Natural killer cell (primary cell): ENCODE measurements around the gene CAMTA1. TPM values are rescaled to one million over a fixed set of nuclear protein-coding genes. Genes with fewer than 3 reads are reported as not detected.

Experiments
- ATAC-seq, 3 donors: fragments of 150-1000 bp in 2 of 3; fragments of 200-7000 bp in 1 of 3; cut with Tn5 transposase; 1 replicate in 1 of 3; 2 replicates in 2 of 3; pipeline ENCODE4 v1.10.0; 2021; ENCODE audit warnings: mild to moderate bottlenecking in 2 of 3, moderate library complexity in 2 of 3
- DNase-seq, 2 donors: peaks; one replicate each; pipeline versions ENCODE4 v3.0.0 to v3.0.0-alpha.2; 2013 to 2021; ENCODE audit warnings: mixed read lengths in 1 of 2
- H3K27ac ChIP-seq: one replicate; pipeline ENCODE4 v1.5.1; 2013; ENCODE audit warnings: mild to moderate bottlenecking, low read length
- H3K27me3 ChIP-seq: one replicate; pipeline ENCODE4 v1.6.1; 2013; ENCODE audit warnings: low read length; ENCODE audit not compliant: control insufficient read depth, insufficient read depth
- H3K36me3 ChIP-seq: one replicate; pipeline ENCODE4 v1.6.1; 2013; ENCODE audit warnings: low read length; ENCODE audit not compliant: control insufficient read depth, insufficient read depth
- H3K4me1 ChIP-seq: one replicate; pipeline ENCODE4 v1.6.1; 2013; ENCODE audit warnings: low read length; ENCODE audit not compliant: control insufficient read depth, insufficient read depth
- H3K4me3 ChIP-seq: one replicate; pipeline ENCODE4 v1.5.1; 2013; ENCODE audit warnings: low read length
- H3K9me3 ChIP-seq: one replicate; pipeline ENCODE4 v1.6.1; 2013; ENCODE audit warnings: low read length; ENCODE audit not compliant: control insufficient read depth, insufficient read depth
- H3K27ac Mint-ChIP-seq, 2 donors: one replicate each; pipeline ENCODE4 v1.8.0; 2022; ENCODE audit warnings: mild to moderate bottlenecking in 2 of 2, mixed read lengths in 2 of 2, moderate library complexity in 1 of 2
- H3K27me3 Mint-ChIP-seq, 2 donors: one replicate each; pipeline ENCODE4 v1.8.0; 2022; ENCODE audit warnings: low read depth in 2 of 2, mixed read lengths in 2 of 2
- H3K36me3 Mint-ChIP-seq: one replicate; pipeline ENCODE4 v1.8.0; 2022; ENCODE audit warnings: mixed read lengths
- H3K4me1 Mint-ChIP-seq, 2 donors: one replicate each; pipeline ENCODE4 v1.8.0; 2022; ENCODE audit warnings: mixed read lengths in 2 of 2
- H3K4me3 Mint-ChIP-seq: one replicate; pipeline ENCODE4 v1.8.0; 2022; ENCODE audit warnings: mild to moderate bottlenecking, moderate library complexity, mixed read lengths
- H3K9me3 Mint-ChIP-seq, 2 donors: one replicate each; pipeline ENCODE4 v1.8.0; 2022; ENCODE audit warnings: mixed read lengths in 2 of 2
- WGBS: methylation state at CpG from one replicate; pipeline ENCODE4 v1.1.7; 2013; ENCODE audit warnings: missing lambda C conversion rate; ENCODE audit not compliant: insufficient coverage; 5-methylcytosine and 5-hydroxymethylcytosine counted together
- intact Hi-C: fragments of 100-400 bp; cut with micrococcal nuclease; formaldehyde crosslinking; loops from one replicate; pipeline ENCODE4 v1.14.2; 2022
- total RNA-seq, 4 donors: library from RNA; stranded (reverse); fragments of 120-200 nt in 1 of 4; gene quantifications; one replicate each; pipeline versions ENCODE4 v1.2.3 to v1.2.4, GENCODE V29; 2013 to 2022
- TF ChIP-seq, protein P1 (sequence below): fragments of 200-600 bp; IDR thresholded peaks from one replicate; pipeline ENCODE4 v1.8.0; 2022; ENCODE audit warnings: antibody characterized with exemption

CAMTA1 gene
- total RNA-seq, 3 donors from 2014 or later (not counting 1 experiment from before 2014, with no cell fraction given): 40.6 to 53.3 (median 44.9) TPM

DNA sequence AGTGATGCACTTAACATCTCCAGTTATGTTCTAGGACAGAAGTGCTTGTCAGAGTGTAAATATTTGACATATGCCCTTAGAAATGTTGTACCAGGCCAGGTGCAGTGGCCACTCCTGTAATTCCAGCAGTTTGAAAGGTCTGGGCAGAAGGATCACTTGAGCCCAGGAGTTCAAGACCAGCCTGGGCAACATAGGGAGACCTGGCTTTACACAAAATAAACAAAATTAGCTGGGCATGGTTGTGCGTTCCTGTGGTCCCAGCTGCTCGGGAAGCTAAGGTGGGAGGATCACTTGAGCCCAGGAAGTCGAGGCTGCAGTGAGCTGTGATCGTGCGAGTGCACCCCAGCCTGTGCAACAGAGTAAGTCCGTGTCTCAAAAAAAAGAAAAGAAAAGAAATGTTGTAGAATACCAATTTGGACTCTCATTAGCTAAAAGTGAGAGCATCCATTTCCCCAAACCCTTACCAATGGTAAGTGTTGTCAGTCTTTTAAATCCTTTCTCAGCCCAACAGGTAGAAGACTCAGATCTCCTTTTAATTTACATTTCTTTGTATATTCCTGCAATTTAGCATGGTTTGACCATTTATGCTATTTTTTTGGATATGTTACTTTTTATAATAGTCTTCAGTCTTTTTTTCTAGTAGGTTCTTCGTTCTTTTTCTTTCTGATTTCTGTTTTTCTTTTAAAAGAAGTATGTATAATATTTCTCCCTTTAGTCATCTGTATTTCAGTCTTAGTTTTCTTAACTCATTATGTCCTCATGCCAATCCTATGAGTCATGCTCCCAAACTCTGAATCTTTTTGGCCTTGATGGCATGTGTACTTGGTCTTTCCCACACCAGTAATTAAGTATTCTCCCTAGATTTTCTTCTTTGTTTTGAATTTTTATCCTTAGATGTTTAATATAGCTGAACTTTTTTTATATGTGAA is 74.4 kb downstream of the CAMTA1 start:
- no peaks in the 10 kb centered on the region for H3K36me3 ChIP-seq
- H3K27ac Mint-ChIP-seq: no peak overlapping the region
- H3K4me3 Mint-ChIP-seq: no peak overlapping the region

DNA sequence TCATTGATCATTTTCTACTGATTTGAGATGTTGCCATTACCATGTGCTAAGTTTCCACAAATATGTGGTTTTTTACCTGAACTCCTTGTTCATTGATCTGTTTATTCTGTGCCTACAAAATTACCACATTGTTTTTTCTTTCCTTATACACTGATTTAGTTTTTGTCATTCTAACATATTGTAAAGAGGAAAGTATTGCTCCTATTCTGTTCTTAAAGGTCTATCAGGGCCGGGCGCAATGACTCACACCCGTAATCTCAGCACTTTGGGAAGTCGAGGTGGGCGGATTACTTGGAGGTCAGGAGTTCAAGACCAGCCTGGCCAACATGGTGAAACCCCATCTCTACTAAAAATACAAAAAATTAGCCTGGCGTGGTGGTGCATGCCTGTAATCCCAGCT is 75.1 kb downstream of the CAMTA1 start:
- DNase-seq (no peak), ATAC-seq (no peak)
- Mint-ChIP-seq H3K27me3 (no peaks in the 10 kb centered on the region), H3K9me3 (no peaks in the 10 kb centered on the region), H3K4me3 (no peak overlapping the region), H3K27ac (no peak overlapping the region), H3K4me1 (peaks cover 28 to 39% of the 10 kb centered on the region in 2 donors), H3K36me3 (no peaks in the 10 kb centered on the region)
- 87% methylated on average over 6 of the region's 6 CpGs for WGBS
- H3K4me1 ChIP-seq: no peaks in the 10 kb centered on the region
- H3K27me3 ChIP-seq: no peaks in the 10 kb centered on the region
- intact Hi-C loops: no loop called here
- TF ChIP-seq, protein P1, sequence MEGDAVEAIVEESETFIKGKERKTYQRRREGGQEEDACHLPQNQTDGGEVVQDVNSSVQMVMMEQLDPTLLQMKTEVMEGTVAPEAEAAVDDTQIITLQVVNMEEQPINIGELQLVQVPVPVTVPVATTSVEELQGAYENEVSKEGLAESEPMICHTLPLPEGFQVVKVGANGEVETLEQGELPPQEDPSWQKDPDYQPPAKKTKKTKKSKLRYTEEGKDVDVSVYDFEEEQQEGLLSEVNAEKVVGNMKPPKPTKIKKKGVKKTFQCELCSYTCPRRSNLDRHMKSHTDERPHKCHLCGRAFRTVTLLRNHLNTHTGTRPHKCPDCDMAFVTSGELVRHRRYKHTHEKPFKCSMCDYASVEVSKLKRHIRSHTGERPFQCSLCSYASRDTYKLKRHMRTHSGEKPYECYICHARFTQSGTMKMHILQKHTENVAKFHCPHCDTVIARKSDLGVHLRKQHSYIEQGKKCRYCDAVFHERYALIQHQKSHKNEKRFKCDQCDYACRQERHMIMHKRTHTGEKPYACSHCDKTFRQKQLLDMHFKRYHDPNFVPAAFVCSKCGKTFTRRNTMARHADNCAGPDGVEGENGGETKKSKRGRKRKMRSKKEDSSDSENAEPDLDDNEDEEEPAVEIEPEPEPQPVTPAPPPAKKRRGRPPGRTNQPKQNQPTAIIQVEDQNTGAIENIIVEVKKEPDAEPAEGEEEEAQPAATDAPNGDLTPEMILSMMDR: no peak
- no peak overlapping the region for H3K27ac ChIP-seq
- no peak overlapping the region for H3K4me3 ChIP-seq
- no peaks in the 10 kb centered on the region for H3K9me3 ChIP-seq
- H3K36me3 ChIP-seq: no peaks in the 10 kb centered on the region

More for the DNA sequence above, 74.4 kb downstream of the CAMTA1 start:
- no peak overlapping the region for H3K27ac ChIP-seq
- H3K4me1 ChIP-seq: no peaks in the 10 kb centered on the region
- WGBS: 91% methylated on average over 5 of the region's 7 CpGs
- H3K27me3 ChIP-seq: no peaks in the 10 kb centered on the region
- ATAC-seq (no peak), DNase-seq (no peak)
- intact Hi-C loops: no loop called here
- Mint-ChIP-seq H3K27me3 (no peaks in the 10 kb centered on the region), H3K9me3 (no peaks in the 10 kb centered on the region), H3K4me1 (peaks cover 28 to 39% of the 10 kb centered on the region in 2 donors), H3K36me3 (no peaks in the 10 kb centered on the region)
- H3K9me3 ChIP-seq: no peaks in the 10 kb centered on the region
- no peak overlapping the region for H3K4me3 ChIP-seq
- TF ChIP-seq, protein P1: no peak

DNA sequence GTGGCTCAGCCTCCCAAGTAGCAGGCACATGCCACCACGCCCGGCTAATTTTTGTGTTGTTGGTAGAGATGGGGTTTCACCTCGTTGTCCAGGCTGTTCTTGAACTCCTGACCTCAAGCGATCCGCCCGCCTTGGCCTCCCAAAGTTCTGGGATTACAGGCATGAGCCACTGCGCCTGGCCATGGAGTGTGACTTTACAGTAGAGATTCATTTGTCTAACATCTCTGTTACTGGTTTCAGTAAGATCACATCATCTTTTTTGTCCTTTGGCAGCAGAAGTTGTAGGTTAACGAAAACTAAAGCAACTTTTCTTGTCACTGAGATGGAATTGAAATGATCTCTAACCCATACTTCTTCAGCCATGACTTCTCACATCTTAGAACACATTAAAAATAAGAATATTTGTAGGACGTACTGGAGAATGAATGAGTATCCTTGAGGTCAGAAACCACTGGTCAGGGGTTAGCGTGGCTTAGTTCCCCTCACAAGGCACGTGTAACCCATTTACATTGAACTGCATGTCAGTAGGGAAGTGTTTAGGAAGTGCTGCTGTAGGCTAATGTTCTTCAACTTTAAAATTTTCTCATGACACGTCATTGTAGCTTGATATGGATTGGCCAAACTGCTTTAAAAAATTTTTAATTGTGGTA is 75.9 kb downstream of the CAMTA1 start:
- no peak overlapping the region for H3K27ac ChIP-seq
- Mint-ChIP-seq H3K4me1 (peaks cover 25 to 39% of the 10 kb centered on the region in 2 donors), H3K27me3 (no peaks in the 10 kb centered on the region), H3K9me3 (no peaks in the 10 kb centered on the region), H3K27ac (no peak overlapping the region), H3K4me3 (no peak overlapping the region), H3K36me3 (no peaks in the 10 kb centered on the region)
- H3K9me3 ChIP-seq: no peaks in the 10 kb centered on the region
- no peaks in the 10 kb centered on the region for H3K4me1 ChIP-seq
- TF ChIP-seq, protein P1: no peak
- H3K27me3 ChIP-seq: no peaks in the 10 kb centered on the region
- intact Hi-C loops: no loop called here
- ATAC-seq (no peak), DNase-seq (no peak)
- H3K36me3 ChIP-seq: no peaks in the 10 kb centered on the region
- no peak overlapping the region for H3K4me3 ChIP-seq
- WGBS: 85% methylated on average over 10 of the region's 12 CpGs
